GM19035 (cell line): ENCODE measurements around the gene LINS1.

Source experiments
- ATAC-seq: cut with Tn5 transposase; IDR thresholded peaks from one replicate; pipeline ENCODE4 v1.9.1; 2021; ENCODE audit not compliant: unreplicated experiment

Gene LINS1

GRCh38 chr15:100602064-100602822 is at the start of gene LINS1, which contains the start of gene ASB7:
Gene LINS1 (minus strand): TSS chr15:100602184. CDS start chr15:100580842, 21,342 bp downstream.
Gene ASB7 (plus strand): TSS chr15:100602589. CDS start chr15:100612217, 9,628 bp downstream.
- peak; percentile 85 for ATAC-seq

GRCh38 chr15:100651253-100651652 is 49.3 kb upstream of the LINS1 start:
- ATAC-seq, result no peak

- ATAC-seq, result no peak
These were observed 48.7 kb upstream of the LINS1 start for GRCh38 chr15:100650685-100651084.

- no peak for ATAC-seq
These were observed 47.0 kb upstream of the LINS1 start for GRCh38 chr15:100648951-100649350.

GRCh38 chr15:100645671-100646070 is 43.7 kb upstream of the LINS1 start:
- ATAC-seq, result no peak

GRCh38 chr15:100642950-100643338 is 41.0 kb upstream of the LINS1 start:
- no peak for ATAC-seq

GRCh38 chr15:100642213-100642949 is 40.4 kb upstream of the LINS1 start:
- ATAC-seq, result no peak

GRCh38 chr15:100638177-100638730 is 36.3 kb upstream of the LINS1 start:
- no peak for ATAC-seq

- no peak for ATAC-seq
These were observed 33.6 kb upstream of the LINS1 start for GRCh38 chr15:100635406-100636071.

- no peak for ATAC-seq
These were observed 31.7 kb upstream of the LINS1 start for GRCh38 chr15:100633763-100634075.

- ATAC-seq, result no peak
These were observed 29.8 kb upstream of the LINS1 start for GRCh38 chr15:100631831-100632230.

GRCh38 chr15:100628746-100629145 is 26.8 kb upstream of the LINS1 start:
- ATAC-seq, result no peak

- ATAC-seq, result peak; percentile 78
These were observed 25.9 kb upstream of the LINS1 start for GRCh38 chr15:100627789-100628395.

- ATAC-seq, result no peak
These were observed 21.3 kb upstream of the LINS1 start for GRCh38 chr15:100623301-100623700.

GRCh38 chr15:100616700-100617099 is 14.7 kb upstream of the LINS1 start:
- no peak for ATAC-seq

- no peak for ATAC-seq
These were observed 13.8 kb upstream of the LINS1 start for GRCh38 chr15:100615801-100616200.

- no peak for ATAC-seq
These were observed 12.9 kb upstream of the LINS1 start for GRCh38 chr15:100614918-100615317.

- ATAC-seq, result no peak
These were observed 12.4 kb upstream of the LINS1 start for GRCh38 chr15:100614336-100614735.

GRCh38 chr15:100613208-100613607 is 11.2 kb upstream of the LINS1 start:
- ATAC-seq, result no peak

GRCh38 chr15:100612539-100612938 is 10.6 kb upstream of the LINS1 start:
- no peak for ATAC-seq

- ATAC-seq, result peak; percentile 37
These were observed 924 bp upstream of the LINS1 start for GRCh38 chr15:100602823-100603393.
